Measurements from ENCODE around the gene CPE.

The CPE gene

DNA sequence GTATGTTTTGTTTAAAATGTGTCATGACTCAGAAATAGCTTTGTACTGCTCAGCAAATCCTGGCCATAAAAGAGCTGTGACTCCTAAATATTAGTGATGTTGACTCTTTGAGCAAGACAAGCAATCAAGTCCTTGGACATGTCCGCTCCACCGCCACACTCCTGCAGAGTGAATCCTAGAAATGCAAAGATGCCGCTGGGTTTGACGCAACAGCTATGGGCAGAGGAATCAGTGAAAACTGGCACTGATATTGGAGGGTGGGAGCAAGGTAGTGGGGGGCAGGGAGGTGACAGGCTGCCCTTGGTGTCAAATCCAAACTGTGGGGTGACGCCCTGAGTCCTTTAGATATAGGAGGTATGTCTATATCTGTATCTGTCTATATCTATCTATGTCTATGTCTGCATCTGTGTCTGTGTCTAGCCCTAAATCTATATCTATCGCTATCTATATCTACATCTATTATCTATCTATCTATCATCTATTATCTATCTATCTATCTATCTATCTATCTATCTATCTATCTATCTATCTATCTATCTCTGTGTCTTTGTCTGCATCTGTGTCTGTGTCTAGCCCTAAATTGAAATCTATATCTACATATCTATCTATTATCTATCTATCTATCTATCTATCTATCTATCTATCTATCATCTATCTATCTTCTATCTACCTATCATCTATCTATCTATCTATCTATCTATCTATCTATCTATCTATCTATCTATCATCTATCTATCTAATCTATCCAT, 129.7 kb downstream of the CPE start:
- no peak for DNase-seq (ENCODE audit: low read depth in 2 of 2)

DNA sequence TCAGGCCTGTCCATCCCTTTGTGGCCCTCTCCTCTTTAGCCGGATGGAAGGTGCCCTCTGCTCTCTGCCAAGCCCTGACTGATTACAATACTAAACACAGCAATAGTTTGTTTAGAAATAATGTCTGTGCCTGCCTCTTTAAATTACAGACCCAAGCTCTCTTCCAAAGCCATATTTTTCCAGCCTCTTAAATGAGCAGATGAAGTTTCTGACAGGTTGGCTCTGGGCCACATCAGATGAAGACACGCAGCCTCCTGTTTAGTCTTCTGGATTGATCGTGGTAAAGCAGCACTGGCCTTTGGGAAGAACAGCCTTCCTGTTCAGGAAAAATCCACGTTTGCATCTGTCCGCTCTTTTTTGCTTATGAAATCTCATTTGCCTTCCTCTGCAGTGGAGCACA, 133.6 kb downstream of the CPE start:
- DNase-seq (ENCODE audit: low read depth in 2 of 2), result no peak

DNA sequence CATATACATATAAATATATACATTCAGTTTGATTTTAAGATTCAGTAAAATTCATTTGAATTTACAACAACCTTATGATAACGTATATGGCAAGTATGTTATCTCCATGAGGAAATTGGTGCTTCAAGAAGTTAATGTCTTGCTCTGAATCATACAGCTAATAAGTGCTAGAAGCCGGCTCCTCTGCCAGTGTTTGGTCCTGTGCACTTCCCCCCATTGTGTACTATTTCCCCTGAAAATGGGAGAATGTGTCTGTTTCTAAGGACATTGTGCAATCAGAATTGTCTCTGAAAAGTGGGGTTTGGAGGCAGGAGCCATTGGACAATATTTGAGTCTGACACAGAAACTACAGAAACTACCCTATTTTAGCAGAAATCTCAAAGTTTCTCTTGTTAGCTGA, 135.9 kb downstream of the CPE start:
- no peak for DNase-seq (ENCODE audit: low read depth in 2 of 2)

DNA sequence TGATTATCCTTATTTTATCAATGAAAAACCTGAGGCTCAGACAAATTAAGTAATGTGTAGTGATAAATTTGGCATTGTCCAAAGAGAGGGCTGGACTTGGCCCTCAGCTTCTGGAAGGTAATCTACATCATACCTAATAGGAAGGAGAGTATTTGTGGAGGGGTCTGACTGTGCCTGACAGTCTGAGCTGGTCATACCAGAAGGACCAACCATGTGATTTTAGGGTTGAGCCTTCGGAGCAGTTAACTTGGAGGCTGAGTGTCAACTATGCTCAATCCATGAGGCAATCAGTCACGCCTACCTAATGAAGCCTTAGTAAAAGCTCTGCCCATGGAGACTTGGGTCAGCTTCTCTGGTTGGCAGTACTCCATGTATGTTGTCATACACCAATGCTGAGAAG, 136.4 kb downstream of the CPE start:
- DNase-seq (ENCODE audit: low read depth in 2 of 2), result no peak

DNA sequence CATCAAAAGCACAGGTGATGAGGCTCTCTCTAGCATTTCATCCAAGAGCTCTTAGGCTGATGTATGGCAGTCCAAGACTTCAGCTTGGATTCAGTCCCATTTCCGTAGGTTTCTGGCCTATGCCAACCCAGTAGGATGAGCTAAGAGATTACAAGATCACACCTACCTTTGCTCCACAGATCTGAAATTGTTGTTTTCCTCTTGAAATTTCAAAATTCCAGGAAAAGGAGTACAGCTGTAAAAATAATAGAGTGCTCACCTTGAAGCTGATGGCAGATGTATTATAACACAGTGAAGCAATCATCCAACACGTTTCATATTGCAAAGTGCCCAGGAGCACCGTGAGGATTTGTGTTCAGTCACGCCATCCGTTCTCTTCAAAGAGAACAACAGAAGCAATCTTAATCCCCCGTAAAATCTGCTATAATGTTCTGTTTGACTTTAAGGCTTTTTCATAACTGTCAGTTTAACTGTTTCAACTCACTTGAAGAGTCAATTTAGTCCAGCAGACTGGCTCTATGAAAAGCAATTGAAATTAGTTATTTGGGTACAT, 137.5 kb downstream of the CPE start:
- DNase-seq (ENCODE audit: low read depth in 2 of 2), result no peak

DNA sequence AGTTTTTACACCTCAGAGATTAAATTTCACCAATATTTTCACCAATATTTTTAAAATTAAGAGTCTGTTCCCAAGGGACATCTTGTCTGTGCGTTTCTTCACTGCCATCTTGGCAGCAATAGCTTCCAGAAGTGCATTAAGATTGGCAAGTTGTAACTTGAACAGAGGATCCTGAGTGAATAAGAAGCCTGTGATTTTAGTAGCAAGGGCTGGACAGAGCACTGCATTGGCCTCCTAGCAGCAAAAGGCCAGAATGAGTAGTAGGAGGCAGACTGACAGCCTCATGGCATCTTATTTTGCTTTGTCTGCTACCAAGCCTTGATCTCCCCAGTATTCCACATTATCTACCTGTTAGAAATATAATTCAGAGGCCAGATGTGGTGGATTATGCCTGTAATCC, 138.4 kb downstream of the CPE start:
- DNase-seq (ENCODE audit: low read depth in 2 of 2), result no peak

DNA sequence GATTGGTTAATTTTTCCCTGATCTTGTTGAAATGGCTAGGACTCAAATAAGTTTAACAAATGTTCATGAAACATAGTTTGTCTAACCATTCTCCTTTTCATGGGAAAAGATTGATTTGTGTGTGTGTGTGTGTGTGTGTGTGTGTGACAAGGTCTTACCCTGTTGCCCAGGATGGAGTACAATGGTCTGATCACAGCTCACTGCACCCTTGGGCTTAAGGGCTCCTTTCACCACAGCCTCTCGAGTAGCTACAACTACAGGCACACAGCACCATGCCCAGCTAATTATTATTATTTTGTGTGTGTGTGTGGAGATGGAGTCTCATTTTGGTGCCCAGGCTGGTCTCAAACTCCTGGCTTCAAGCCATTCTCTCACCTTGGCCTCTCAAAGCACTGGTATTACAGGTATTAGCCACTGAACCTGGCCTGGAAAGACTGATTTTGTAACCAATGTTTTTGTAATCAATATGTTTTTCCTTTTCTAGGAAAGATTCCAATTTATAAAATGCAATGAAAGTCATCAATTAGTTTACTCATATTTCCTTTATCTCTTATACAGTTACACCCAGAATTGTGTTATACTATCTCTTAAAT, 139.3 kb downstream of the CPE start:
- DNase-seq (ENCODE audit: low read depth in 2 of 2), result no peak

DNA sequence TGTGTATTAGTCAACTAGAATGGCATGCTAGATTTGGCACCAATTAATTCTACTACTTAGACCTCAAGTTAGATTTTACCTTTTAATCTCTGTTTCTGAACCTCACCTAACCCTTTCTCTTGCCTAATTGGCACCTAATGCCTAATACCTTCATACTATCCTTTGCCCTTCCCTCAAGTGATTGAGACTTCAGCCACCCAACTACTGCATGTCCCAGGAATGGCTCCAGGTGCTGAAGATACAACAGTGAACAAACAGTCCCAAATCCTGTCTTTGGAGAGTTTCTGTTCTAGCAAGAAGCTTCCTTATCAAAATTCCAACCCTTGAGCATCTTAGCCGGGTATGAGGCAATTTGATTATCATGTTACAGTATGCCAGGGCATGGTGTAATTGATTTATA, 139.9 kb downstream of the CPE start:
- no peak for DNase-seq (ENCODE audit: low read depth in 2 of 2)

DNA sequence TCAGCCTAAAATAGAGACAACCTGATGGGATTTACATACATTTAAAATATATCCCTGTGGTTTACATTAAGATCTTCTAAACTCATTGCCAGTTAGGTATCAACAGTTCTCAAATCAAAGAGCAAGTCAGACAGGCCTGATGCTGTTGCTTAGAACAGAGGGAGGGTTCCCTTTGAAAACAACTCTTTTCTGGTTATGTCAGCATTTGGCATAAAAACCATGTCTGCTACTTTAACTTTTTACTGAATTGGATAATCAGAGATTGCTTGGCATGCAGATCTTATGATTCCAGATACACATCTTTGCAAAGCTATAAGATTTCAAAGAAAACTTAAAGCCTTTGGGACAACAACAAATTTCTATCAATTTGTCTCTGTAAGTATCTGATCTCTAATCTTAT, 140.8 kb downstream of the CPE start:
- no peak for DNase-seq (ENCODE audit: low read depth in 2 of 2)

DNA sequence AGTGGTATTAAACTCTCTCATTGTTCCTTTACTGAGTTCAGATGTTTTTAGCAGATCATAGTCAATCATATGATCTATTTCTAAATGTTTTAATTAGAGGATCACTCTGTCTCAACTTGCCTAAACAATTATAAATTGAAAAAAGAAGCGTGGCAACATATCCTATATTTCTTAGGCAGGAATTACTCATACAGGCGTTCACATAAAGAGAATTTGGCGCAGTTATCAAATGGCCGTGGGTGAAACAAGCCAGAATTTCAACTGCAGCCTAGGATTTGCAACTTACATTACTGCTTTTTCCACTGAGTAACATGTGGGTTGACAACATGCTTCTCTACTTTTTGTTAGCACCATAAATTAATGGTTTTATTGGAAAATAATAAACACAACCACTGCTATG, 141.3 kb downstream of the CPE start:
- DNase-seq (ENCODE audit: low read depth in 2 of 2), result no peak

DNA sequence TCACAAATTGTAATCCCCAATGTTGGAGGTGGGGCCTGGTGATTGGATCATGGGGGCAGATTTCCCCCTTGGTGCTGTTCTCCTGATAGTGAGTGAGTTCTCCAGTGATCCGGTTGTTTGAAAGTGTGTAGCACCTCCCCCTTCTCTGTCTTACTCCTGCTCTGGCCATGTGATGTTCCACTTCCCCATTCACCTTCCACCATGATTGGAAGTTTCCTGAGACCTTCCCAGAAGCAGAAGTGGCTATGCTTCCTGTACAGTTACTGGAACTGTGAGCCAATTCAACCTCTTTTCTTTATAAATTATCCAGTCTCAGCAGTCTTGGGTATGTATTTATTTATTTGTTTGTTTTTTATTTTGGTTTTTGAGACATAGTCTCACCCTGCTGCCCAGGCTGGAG, 143.2 kb downstream of the CPE start:
- no peak for DNase-seq (ENCODE audit: low read depth in 2 of 2)

DNA sequence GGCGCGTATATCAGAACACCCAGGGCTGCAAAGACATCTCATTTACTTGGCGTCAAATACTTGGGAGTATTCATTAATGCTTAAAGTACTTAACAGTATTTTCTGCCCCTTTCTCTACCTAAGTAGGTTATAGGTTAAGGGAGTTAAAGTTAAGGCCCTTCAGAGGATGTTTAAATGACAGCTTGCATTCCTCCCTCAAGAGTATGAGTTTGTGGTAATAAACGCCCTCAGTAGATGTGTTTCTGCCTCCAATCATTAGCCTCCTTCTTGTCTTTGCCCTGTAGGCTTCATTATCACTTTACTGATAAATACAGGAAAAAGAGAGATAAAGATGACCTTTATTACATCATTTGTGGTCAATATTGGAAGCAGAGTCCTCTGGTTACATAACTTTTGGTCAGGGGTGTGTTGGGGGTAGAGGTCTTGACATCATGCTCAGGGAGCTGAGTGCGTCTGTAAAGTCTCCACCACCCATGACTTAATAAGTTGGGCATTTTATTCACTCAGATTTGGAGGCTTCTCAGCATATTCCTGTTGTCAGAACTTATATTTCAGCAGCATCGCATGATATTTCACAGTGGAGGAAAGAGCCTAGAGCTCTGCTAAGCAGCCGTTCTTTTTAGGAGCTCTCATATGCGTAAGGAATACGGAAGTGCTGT, 145.9 kb downstream of the CPE start:
- no peak for DNase-seq (ENCODE audit: low read depth in 2 of 2)

DNA sequence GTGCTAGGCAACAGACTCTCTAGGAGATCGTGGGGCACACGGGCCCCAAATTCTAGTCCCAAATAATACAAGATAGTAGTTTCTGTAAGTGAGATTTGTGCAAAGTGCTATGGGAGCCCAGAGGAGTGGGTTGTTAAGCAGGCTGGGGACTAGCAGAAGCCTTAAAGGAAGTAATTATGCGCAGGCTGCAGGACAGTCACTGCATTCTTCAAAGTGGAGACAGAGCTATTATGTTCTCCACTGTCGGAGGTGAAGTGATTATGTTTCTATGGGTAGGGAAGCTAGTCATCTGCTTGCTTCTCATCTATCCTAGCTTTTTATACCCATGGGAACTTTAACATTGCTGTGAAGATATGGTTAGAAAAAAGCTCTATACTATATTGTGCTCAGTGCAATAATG, 154.2 kb downstream of the CPE start:
- no peak for DNase-seq (ENCODE audit: low read depth in 2 of 2)

DNA sequence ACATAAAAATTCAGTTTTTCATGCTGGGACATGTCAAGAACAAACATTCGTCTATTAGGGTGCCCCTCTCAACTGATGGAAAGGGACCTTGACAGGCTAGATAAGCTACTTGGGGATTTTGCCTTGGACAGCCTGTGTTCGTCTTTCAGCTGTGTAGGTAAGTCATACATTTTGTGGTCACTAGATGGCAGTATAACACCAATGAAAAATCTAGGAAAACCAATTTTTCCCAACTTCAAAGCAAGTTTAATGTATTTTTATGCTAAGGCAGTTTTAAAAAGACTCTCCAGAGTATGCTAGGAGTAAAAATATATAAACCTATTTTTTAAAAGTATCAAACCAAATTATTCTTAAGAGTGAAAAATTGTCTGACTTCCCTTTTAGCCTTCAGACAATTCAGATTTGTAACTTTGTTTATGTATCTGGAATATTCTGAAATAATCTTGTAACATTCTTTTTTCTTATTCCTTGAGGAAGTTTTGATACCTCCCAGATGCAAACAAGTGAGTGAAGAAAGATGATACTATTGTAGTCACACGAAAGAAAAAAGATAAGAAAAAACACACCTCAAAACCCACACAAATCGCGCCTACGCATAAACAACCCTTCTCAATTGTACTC, 158.3 kb downstream of the CPE start:
- DNase-seq (ENCODE audit: low read depth in 2 of 2), result peak; percentile 6 to 15

DNA sequence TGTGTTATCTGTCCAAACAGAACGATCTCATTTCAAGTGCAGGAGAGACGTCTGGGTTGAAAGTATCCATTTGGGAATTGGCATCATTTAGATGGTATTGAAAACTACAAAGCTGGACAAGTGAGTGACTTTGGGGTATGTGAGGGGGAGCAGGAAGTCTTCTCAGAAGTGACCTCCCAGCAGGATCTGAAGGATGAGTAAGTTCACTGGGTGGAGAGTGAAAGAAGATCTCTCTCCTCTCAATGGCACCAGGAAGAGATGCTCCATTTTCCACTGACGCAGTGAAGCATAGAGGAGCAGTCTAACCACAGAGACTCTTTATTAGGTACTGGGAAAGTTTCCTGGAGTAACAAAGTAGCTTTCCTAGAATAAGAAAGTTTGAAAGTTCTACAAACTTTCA, 161.0 kb downstream of the CPE start:
- DNase-seq (ENCODE audit: low read depth in 2 of 2), result no peak

DNA sequence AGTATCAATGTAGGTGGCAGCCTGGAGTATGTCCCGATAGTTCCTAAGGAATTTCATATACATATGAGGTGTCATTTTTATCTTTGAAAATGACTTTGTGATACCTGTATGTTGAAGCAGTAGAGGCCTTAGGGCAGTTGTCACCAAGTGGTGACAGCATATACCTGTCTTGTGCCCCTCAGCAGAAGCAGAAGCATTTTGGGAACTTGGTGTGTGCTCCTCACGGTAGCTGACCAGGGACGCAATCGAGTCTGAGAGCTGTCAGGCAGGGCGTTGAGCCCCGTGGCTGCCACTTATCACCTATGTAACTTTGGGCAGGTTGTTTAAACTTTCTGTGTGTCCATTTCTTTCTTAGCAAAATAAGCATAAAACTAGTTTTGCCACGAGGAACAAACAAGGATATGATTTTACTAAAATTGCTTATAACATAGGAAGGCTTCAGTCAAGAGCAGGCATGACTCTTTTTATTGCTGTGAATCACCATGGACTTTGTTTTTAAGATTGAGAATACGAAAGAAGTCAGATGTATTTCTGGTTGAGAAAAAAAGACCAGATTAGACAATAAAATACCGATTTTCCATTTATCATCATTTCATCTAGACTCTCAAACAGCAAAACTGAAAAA, 161.5 kb downstream of the CPE start:
- DNase-seq (ENCODE audit: low read depth in 2 of 2), result no peak

DNA sequence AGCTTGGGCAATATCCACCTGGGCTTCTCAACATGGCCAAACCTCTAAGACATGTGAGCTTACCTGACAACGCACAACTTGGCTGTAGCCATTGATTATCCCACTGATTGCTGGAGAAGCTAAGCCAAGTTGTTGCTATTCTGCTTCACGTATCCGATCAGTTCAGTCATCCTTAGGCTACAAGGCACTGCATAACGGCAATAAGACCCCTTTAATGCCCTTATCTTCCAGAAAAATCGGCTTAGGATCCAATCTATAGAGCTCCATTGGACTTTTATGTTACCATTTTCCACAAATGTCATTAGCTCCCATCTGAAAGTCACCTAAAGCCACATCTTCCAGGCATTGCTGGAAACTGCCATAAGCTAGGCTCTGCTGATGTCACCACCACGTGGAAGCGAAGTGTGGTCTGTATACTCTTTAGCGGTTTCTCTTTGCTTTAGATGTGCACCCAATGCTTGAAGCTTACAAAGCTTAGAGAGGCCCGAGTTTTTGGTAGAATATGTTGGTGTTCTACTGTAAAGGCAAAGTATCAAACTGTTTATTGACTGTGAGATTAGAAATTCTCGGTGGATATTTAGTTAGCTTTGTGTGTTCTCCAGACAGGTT, 163.1 kb downstream of the CPE start:
- no peak for DNase-seq (ENCODE audit: low read depth in 2 of 2)

DNA sequence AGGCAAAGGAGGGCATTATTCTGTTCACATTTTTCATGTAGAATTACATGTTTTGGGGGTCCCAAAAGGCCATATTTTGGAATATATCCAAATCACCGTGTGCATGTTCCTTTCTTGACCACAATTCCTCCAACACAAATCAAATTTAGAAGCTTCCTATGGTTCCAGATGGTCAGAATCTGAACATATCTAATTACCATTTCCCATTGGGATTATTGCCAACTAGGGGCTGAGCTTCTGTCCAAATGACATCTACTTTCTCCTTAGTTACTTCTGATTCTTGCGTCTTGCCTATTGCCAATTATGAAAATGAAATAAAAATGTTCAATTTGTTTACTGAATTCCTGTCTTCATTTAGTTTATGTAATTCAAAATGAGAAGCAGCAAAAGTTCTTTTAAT, 163.7 kb downstream of the CPE start:
- DNase-seq (ENCODE audit: low read depth in 2 of 2), result no peak

All from fibroblast of skin of left biceps (primary cell).